Mesendoderm (in vitro differentiated cells): ENCODE results near the gene IPO9.

ENCODE experiments used
- DNase-seq: peaks from one replicate; pipeline ENCODE4 v3.0.0; 2013
- H2AK5ac ChIP-seq: 2 replicates; pipeline ENCODE4 v1.6.1; 2013; ENCODE audit warnings: low read length, inconsistent platforms
- H2BK120ac ChIP-seq: 2 replicates; pipeline ENCODE4 v1.6.1; 2013; ENCODE audit warnings: low read depth, mild to moderate bottlenecking, low read length, moderate library complexity, mixed read lengths
- H2BK15ac ChIP-seq: replicated peaks from 2 replicates; pipeline ENCODE4 v1.6.1; 2013; ENCODE audit warnings: low read depth, mild to moderate bottlenecking, moderate library complexity
- H2BK5ac ChIP-seq: 2 replicates; pipeline ENCODE4 v1.6.1; 2013; ENCODE audit warnings: low read length, inconsistent platforms
- H3K18ac ChIP-seq: 2 replicates; pipeline ENCODE4 v1.6.1; 2013; ENCODE audit warnings: mild to moderate bottlenecking, low read length, mixed read lengths
- H3K23ac ChIP-seq: one replicate; pipeline ENCODE4 v1.6.1; 2013; ENCODE audit warnings: low read length
- H3K27ac ChIP-seq: 2 replicates; pipeline ENCODE4 v1.5.1; 2013; ENCODE audit warnings: low read depth, mild to moderate bottlenecking, inconsistent platforms, low read length, moderate library complexity
- H3K27me3 ChIP-seq: 2 replicates; pipeline ENCODE4 v1.6.1; 2013; ENCODE audit warnings: low read length, control low read depth, mild to moderate bottlenecking, inconsistent platforms; ENCODE audit not compliant: insufficient read depth, poor library complexity
- H3K36me3 ChIP-seq: 2 replicates; pipeline ENCODE4 v1.6.1; 2013; ENCODE audit warnings: low read length, inconsistent platforms; ENCODE audit not compliant: control insufficient read depth, insufficient read depth
- H3K4ac ChIP-seq: one replicate; pipeline ENCODE4 v1.6.1; 2013; ENCODE audit warnings: low read depth, mild to moderate bottlenecking, low read length, moderate library complexity
- H3K4me1 ChIP-seq: 2 replicates; pipeline ENCODE4 v1.6.1; 2013; ENCODE audit warnings: low read depth, low read length, inconsistent platforms; ENCODE audit not compliant: control insufficient read depth
- H3K4me2 ChIP-seq: 2 replicates; pipeline ENCODE4 v1.6.1; 2013; ENCODE audit warnings: low read length
- H3K4me3 ChIP-seq: 2 replicates; pipeline ENCODE4 v1.5.1; 2013; ENCODE audit warnings: mild to moderate bottlenecking, low read length
- H3K56ac ChIP-seq: one replicate; pipeline ENCODE4 v1.6.1; 2013; ENCODE audit warnings: low read length
- H3K79me1 ChIP-seq: 2 replicates; pipeline ENCODE4 v1.6.1; 2013; ENCODE audit warnings: low read length, inconsistent platforms
- H3K79me2 ChIP-seq: 2 replicates; pipeline ENCODE4 v1.6.1; 2013; ENCODE audit warnings: mild to moderate bottlenecking, low read length; ENCODE audit not compliant: control insufficient read depth, insufficient read depth
- H3K9ac ChIP-seq: 2 replicates; pipeline ENCODE4 v1.6.1; 2013; ENCODE audit warnings: low read length, inconsistent platforms
- H4K5ac ChIP-seq: one replicate; pipeline ENCODE4 v1.6.1; 2013; ENCODE audit warnings: low read length
- H4K8ac ChIP-seq: one replicate; pipeline ENCODE4 v1.6.1; 2013; ENCODE audit warnings: low read depth, mild to moderate bottlenecking, control low read depth, low read length, moderate library complexity
- WGBS: extraction: QIAGEN DNeasy Blood & Tissue Kit; methylation state at CpG from one replicate; pipeline ENCODE4 v1.1.7; 2013; ENCODE audit warnings: low lambda C conversion rate, missing lambda C conversion rate; ENCODE audit not compliant: insufficient coverage; ENCODE audit errors: extremely low coverage; 5-methylcytosine and 5-hydroxymethylcytosine counted together

IPO9 gene

DNA sequence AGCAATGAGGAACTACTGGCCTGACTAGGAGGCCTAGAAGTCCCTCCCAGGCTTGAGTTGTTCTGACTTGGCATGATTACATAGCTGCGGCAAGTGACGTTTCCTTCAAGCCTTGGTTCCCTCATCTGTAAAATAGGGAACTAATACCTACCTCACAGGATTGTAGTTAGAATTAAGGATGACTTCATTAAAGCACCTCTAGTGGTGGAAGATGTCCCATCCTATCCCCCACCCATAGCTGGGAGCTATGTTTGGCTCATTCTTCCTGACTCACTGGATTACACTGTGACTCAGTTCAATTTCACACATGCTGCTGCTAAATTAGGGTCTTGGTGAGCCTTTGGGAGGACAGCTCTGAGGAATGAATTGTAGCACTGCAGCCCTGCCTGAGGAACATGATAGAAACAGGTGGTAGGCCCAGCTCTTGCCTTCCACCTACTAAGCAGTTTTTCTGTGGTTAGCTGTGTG lies 53.7 kb downstream of the IPO9 start:
- H3K4ac ChIP-seq = no peak overlapping the region
- no peak overlapping the region for H4K8ac ChIP-seq
- no peak overlapping the region for H3K9ac ChIP-seq
- no peaks in the 10 kb centered on the region for H3K79me2 ChIP-seq
- peak overlapping the region; percentile 68 for H3K23ac ChIP-seq
- H2BK120ac ChIP-seq = no peak overlapping the region
- no CpG with 5 or more reads among the region's 2 CpGs for WGBS
- peak; percentile 87 for DNase-seq
- H2BK15ac ChIP-seq = no peak overlapping the region
- H3K27ac ChIP-seq = no peak overlapping the region
- no peak overlapping the region for H2BK5ac ChIP-seq
- no peak overlapping the region for H4K5ac ChIP-seq
- no peaks in the 10 kb centered on the region for H3K27me3 ChIP-seq
- no peaks in the 10 kb centered on the region for H3K79me1 ChIP-seq
- H3K18ac ChIP-seq = no peak overlapping the region
- no peak overlapping the region for H3K4me3 ChIP-seq
- H3K56ac ChIP-seq = no peak overlapping the region
- H2AK5ac ChIP-seq = no peak overlapping the region
- no peak overlapping the region for H3K4me2 ChIP-seq
- H3K36me3 ChIP-seq = no peaks in the 10 kb centered on the region
- H3K4me1 ChIP-seq = peaks cover 2% of the 10 kb centered on the region

GRCh38 chr1:201883266-201883665 lies 54.3 kb downstream of the IPO9 start:
- no peak overlapping the region for H4K8ac ChIP-seq
- H3K18ac ChIP-seq = no peak overlapping the region
- H2BK120ac ChIP-seq = no peak overlapping the region
- H3K56ac ChIP-seq = no peak overlapping the region
- H3K9ac ChIP-seq = no peak overlapping the region
- no peak overlapping the region for H3K23ac ChIP-seq
- no peak overlapping the region for H3K4me2 ChIP-seq
- H3K4me1 ChIP-seq = peaks cover 4% of the 10 kb centered on the region
- H3K79me2 ChIP-seq = no peaks in the 10 kb centered on the region
- no peak overlapping the region for H4K5ac ChIP-seq
- no peak overlapping the region for H3K4me3 ChIP-seq
- no peaks in the 10 kb centered on the region for H3K79me1 ChIP-seq
- H3K27ac ChIP-seq = no peak overlapping the region
- no peak overlapping the region for H2BK15ac ChIP-seq
- DNase-seq = no peak
- H2AK5ac ChIP-seq = no peak overlapping the region
- no peaks in the 10 kb centered on the region for H3K36me3 ChIP-seq
- H3K27me3 ChIP-seq = no peaks in the 10 kb centered on the region
- H3K4ac ChIP-seq = no peak overlapping the region
- H2BK5ac ChIP-seq = no peak overlapping the region
- no CpG with 5 or more reads among the region's 3 CpGs for WGBS

GRCh38 chr1:201883786-201884185 lies 54.8 kb downstream of the IPO9 start:
- peaks cover 5% of the 10 kb centered on the region for H3K4me1 ChIP-seq
- WGBS = no CpG with 5 or more reads among the region's 7 CpGs
- no peak overlapping the region for H3K18ac ChIP-seq
- no peak overlapping the region for H2BK5ac ChIP-seq
- H3K4me2 ChIP-seq = no peak overlapping the region
- H2BK15ac ChIP-seq = no peak overlapping the region
- no peaks in the 10 kb centered on the region for H3K79me2 ChIP-seq
- H2BK120ac ChIP-seq = no peak overlapping the region
- no peak overlapping the region for H3K27ac ChIP-seq
- H3K9ac ChIP-seq = no peak overlapping the region
- DNase-seq = no peak
- no peaks in the 10 kb centered on the region for H3K36me3 ChIP-seq
- no peak overlapping the region for H3K56ac ChIP-seq
- no peak overlapping the region for H2AK5ac ChIP-seq
- H3K4me3 ChIP-seq = no peak overlapping the region
- no peak overlapping the region for H3K23ac ChIP-seq
- no peak overlapping the region for H4K5ac ChIP-seq
- H3K4ac ChIP-seq = no peak overlapping the region
- H4K8ac ChIP-seq = no peak overlapping the region
- H3K79me1 ChIP-seq = no peaks in the 10 kb centered on the region
- H3K27me3 ChIP-seq = no peaks in the 10 kb centered on the region

DNA sequence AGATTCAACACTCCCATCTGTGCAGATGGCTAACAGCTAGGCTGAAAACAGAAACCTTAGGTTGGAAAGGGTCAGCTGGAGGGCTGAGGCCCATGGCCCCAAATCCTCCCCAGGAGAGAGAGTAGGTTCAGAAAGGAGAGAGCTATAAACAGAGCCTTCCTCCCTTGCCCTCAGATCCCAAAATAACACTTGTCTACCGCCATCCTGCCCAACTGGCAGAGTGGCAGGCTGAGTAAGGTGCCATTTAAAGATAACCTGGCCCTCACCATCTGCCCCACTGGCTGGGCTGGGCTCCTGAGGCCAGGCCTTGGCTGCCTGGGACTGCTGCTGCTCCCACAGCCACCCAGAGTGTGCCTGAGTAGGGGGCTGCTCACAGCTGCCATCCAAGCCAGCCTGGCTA lies 55.5 kb downstream of the IPO9 start:
- Histone ChIP-seq H4K8ac (no peak overlapping the region), H3K36me3 (no peaks in the 10 kb centered on the region), H2BK5ac (no peak overlapping the region), H3K23ac (no peak overlapping the region), H3K4ac (no peak overlapping the region), H3K18ac (no peak overlapping the region), H2AK5ac (no peak overlapping the region), H4K5ac (no peak overlapping the region), H3K56ac (no peak overlapping the region), H3K4me2 (no peak overlapping the region), H3K27me3 (no peaks in the 10 kb centered on the region), H2BK15ac (no peak overlapping the region), H3K27ac (no peak overlapping the region), H3K9ac (no peak overlapping the region), H3K4me1 (peaks cover 5% of the 10 kb centered on the region), H3K79me2 (no peaks in the 10 kb centered on the region), H3K79me1 (no peaks in the 10 kb centered on the region), H2BK120ac (no peak overlapping the region), H3K4me3 (no peak overlapping the region)
- WGBS = no CpG with 5 or more reads among the region's 1 CpG
- DNase-seq = no peak

DNA sequence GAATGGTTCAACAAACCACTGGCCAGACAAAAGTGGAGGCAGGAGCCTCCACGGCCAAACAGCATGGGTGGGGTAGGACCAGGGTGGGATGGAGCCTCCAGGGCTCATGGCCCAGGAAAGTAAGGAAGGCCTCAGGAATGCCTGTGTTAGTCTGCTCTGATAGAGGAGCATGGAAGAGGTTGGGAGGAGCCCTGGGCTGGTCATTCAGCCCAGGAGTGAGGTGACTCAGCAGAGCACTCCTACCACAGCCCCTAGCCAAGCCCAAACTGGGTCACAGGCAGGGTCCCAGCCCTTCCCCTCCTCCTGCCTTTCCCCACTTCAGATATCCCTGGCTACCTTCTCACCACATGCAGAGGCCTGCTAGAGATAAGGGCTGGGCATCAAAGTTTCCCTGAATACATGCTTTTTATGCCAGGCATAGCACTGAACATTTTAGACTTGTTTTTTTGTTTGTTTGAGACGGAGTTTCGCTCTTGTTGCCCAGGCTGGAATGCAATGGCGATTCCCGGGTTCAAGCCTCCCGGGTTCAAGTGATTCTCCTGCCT lies 56.6 kb downstream of the IPO9 start:
- no peaks in the 10 kb centered on the region for H3K36me3 ChIP-seq
- no peak overlapping the region for H3K56ac ChIP-seq
- no peak overlapping the region for H3K4me2 ChIP-seq
- no peaks in the 10 kb centered on the region for H3K27me3 ChIP-seq
- peak; percentile 80 for DNase-seq
- no peak overlapping the region for H2BK5ac ChIP-seq
- H3K79me2 ChIP-seq = no peaks in the 10 kb centered on the region
- whole genome bisulfite sequencing = no CpG with 5 or more reads among the region's 6 CpGs
- H2BK120ac ChIP-seq = no peak overlapping the region
- no peak overlapping the region for H3K18ac ChIP-seq
- no peak overlapping the region for H2BK15ac ChIP-seq
- H3K4ac ChIP-seq = no peak overlapping the region
- no peak overlapping the region for H3K4me3 ChIP-seq
- H3K4me1 ChIP-seq = peaks cover 5% of the 10 kb centered on the region
- no peak overlapping the region for H3K27ac ChIP-seq
- H3K79me1 ChIP-seq = no peaks in the 10 kb centered on the region
- H3K9ac ChIP-seq = no peak overlapping the region
- no peak overlapping the region for H4K8ac ChIP-seq
- H2AK5ac ChIP-seq = no peak overlapping the region
- H3K23ac ChIP-seq = no peak overlapping the region
- no peak overlapping the region for H4K5ac ChIP-seq
